Type B pancreatic cell (in vitro differentiated cells): ENCODE data around the gene EMC1. TPM values are rescaled to one million over a fixed set of nuclear protein-coding genes. Genes with fewer than 3 reads are reported as not detected.

ENCODE experiments used
- DNase-seq: peaks from one replicate; pipeline ENCODE4 v3.0.0; 2021; ENCODE audit warnings: mixed read lengths; ENCODE audit not compliant: unreplicated experiment; ENCODE audit errors: extremely low spot score
- H3K27ac Mint-ChIP-seq: 2 replicates; pipeline ENCODE4 v1.8.0; 2021; ENCODE audit warnings: mild to moderate bottlenecking, mixed read lengths
- H3K27me3 Mint-ChIP-seq: 2 replicates; pipeline ENCODE4 v1.8.0; 2021; ENCODE audit warnings: mixed read lengths
- H3K36me3 Mint-ChIP-seq: 2 replicates; pipeline ENCODE4 v1.8.0; 2021; ENCODE audit warnings: mixed read lengths
- H3K4me1 Mint-ChIP-seq: one replicate; pipeline ENCODE4 v1.8.0; 2021; ENCODE audit warnings: mixed read lengths; ENCODE audit not compliant: unreplicated experiment
- H3K4me3 Mint-ChIP-seq: 2 replicates; pipeline ENCODE4 v1.8.0; 2021; ENCODE audit warnings: mild to moderate bottlenecking, mixed read lengths
- H3K9me3 Mint-ChIP-seq: 2 replicates; pipeline ENCODE4 v1.8.0; 2021; ENCODE audit warnings: mixed read lengths
- CTCF ChIP-seq: fragments of 200-600 bp; sonication (generic); conservative IDR thresholded peaks from 2 replicates; pipeline ENCODE4 v1.5.0; 2021; ENCODE audit warnings: antibody characterized with exemption, mild to moderate bottlenecking
- total RNA-seq: library from RNA; stranded (reverse); gene quantifications from 2 replicates; pipeline ENCODE4 v1.2.1, GENCODE V29; 2021; ENCODE audit warnings: low replicate concordance

Gene EMC1
- total RNA-seq, 1 donor from 2014 or later: 60.1 TPM

- TF ChIP-seq CTCF: no peak
- DNase-seq: no peak
- H3K27me3 Mint-ChIP-seq: no peaks in the 10 kb centered on the region
- no peaks in the 10 kb centered on the region for H3K4me1 Mint-ChIP-seq
- H3K27ac Mint-ChIP-seq: no peak overlapping the region
- no peak overlapping the region for H3K4me3 Mint-ChIP-seq
- H3K36me3 Mint-ChIP-seq: peaks cover 52% of the 10 kb centered on the region
- no peaks in the 10 kb centered on the region for H3K9me3 Mint-ChIP-seq
These were observed 84.2 kb downstream of the EMC1 start for GRCh38 chr1:19167140-19167539.

- Mint-ChIP-seq H3K36me3 (peaks cover 55% of the 10 kb centered on the region), H3K4me3 (no peak overlapping the region), H3K27me3 (no peaks in the 10 kb centered on the region), H3K27ac (no peak overlapping the region), H3K4me1 (no peaks in the 10 kb centered on the region), H3K9me3 (no peaks in the 10 kb centered on the region)
- TF ChIP-seq CTCF: no peak
- no peak for DNase-seq
These were observed 85.3 kb downstream of the EMC1 start for GRCh38 chr1:19166066-19166465.

Other genes with a start within 250 kb of the EMC1 start
- 108 and 110 TPM in 2 replicates for gene UBR4, start 41.3 kb downstream of the EMC1 start, total RNA-seq
- 35.9 and 43.3 TPM in 2 replicates for gene MRTO4, start 281 bp upstream of the EMC1 start, total RNA-seq
- 1.3 and 4.6 TPM in 2 replicates for gene AKR7A3, start 37.2 kb upstream of the EMC1 start, total RNA-seq
- gene AKR7A2, start 60.6 kb upstream of the EMC1 start, total RNA-seq: 57.2 and 75.2 TPM in 2 replicates
- gene SLC66A1, start 60.8 kb upstream of the EMC1 start, total RNA-seq: 18.3 and 24.1 TPM in 2 replicates
- 264 and 286 TPM in 2 replicates for gene CAPZB, start 234.0 kb upstream of the EMC1 start, total RNA-seq